Right lobe of liver (tissue), 4 donors: Measurements from ENCODE around the gene ACTN4.
"Not testable (repeated sequence)": the region's sequence is repeated elsewhere in the genome, so short reads cannot be mapped to it uniquely, and the experiment has no call there.

ENCODE experiments used
- POLR2A ChIP-seq: fragments of 450-650 bp; IDR thresholded peaks from one replicate; pipeline ENCODE4 v1.6.1; 2017; ENCODE audit warnings: antibody characterized with exemption, mild to moderate bottlenecking
- TF ChIP-seq, protein P1 (sequence below), 4 donors: fragments of 200-600 bp in 3 of 4; fragments of 450-650 bp in 1 of 4; IDR thresholded peaks; one replicate each; pipeline versions ENCODE4 v1.5.1 to v1.8.0; 2016 to 2022; ENCODE audit warnings: antibody characterized with exemption in 4 of 4, mild to moderate bottlenecking in 2 of 4
- donor health status: DM: no; HTN: no; CAD: no.
- donor health status: DM: no; HTN: no; CAD: no.
- donor health status: DM: no; HTN: yes; CAD: no.

DNA sequence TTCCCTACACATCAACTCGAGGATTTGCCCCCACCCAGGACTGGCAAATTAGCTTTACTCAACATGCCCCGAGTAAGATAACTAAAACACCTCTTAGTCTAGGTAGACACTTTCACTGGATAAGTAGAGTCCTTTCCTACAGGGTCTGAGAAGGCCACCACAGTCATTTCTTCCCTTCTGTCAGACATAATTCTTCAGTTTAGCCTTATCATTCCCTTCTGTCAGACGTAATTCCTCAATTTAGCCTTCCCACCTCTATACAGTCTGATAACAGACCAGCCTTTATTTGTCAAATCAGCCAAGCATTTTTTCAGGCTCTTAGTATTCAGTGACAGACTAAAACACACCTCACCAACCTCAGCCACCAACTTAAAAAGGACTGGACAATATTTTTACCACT lies 106.3 kb downstream of the ACTN4 start:
- TF ChIP-seq, protein P1, sequence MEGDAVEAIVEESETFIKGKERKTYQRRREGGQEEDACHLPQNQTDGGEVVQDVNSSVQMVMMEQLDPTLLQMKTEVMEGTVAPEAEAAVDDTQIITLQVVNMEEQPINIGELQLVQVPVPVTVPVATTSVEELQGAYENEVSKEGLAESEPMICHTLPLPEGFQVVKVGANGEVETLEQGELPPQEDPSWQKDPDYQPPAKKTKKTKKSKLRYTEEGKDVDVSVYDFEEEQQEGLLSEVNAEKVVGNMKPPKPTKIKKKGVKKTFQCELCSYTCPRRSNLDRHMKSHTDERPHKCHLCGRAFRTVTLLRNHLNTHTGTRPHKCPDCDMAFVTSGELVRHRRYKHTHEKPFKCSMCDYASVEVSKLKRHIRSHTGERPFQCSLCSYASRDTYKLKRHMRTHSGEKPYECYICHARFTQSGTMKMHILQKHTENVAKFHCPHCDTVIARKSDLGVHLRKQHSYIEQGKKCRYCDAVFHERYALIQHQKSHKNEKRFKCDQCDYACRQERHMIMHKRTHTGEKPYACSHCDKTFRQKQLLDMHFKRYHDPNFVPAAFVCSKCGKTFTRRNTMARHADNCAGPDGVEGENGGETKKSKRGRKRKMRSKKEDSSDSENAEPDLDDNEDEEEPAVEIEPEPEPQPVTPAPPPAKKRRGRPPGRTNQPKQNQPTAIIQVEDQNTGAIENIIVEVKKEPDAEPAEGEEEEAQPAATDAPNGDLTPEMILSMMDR (IDR thresholded peaks at IDR 0.05) = not testable (repeated sequence)
- TF ChIP-seq POLR2A = not testable (repeated sequence)
